Esophagus squamous epithelium (tissue), 5 donors: ENCODE results near the gene TMEM79. TPM values are rescaled to one million over a fixed set of nuclear protein-coding genes. Genes with fewer than 3 reads are reported as not detected.

Experiments
- DNase-seq: peaks from one replicate; lab custom pipeline; 2025; lab: John Stamatoyannopoulos, UW
- H3K27ac ChIP-seq, 4 donors: fragments of 200-600 bp; sonication (generic); one replicate each; pipeline ENCODE4 v1.5.1; 2016 to 2019; ENCODE audit warnings: mild to moderate bottlenecking in 1 of 4
- H3K27me3 ChIP-seq, 4 donors: fragments of 200-600 bp; sonication (generic); 1 replicate in 3 of 4; 2 replicates in 1 of 4; pipeline versions ENCODE4 v1.5.1 to v1.6.0; 2017 to 2021; ENCODE audit warnings: antibody characterized with exemption in 1 of 4
- H3K36me3 ChIP-seq, 3 donors: fragments of 200-600 bp; sonication (generic); one replicate each; pipeline ENCODE4 v1.5.1; 2016 to 2019
- H3K4me1 ChIP-seq, 3 donors: fragments of 200-600 bp; sonication (generic); one replicate each; pipeline ENCODE4 v1.5.1; 2017 to 2019
- H3K4me3 ChIP-seq, 4 donors: fragments of 200-600 bp; sonication (generic); 1 replicate in 3 of 4; 2 replicates in 1 of 4; pipeline ENCODE4 v1.5.1; 2016 to 2019; ENCODE audit warnings: mild to moderate bottlenecking in 2 of 4, moderate library complexity in 1 of 4
- H3K9me3 ChIP-seq, 3 donors: fragments of 200-600 bp; sonication (generic); one replicate each; pipeline ENCODE4 v1.5.1; 2016 to 2019
- POLR2A ChIP-seq, 4 donors: fragments of 450-650 bp; IDR thresholded peaks; one replicate each; pipeline ENCODE4 v1.6.1; 2017; ENCODE audit warnings: antibody characterized with exemption in 4 of 4, mild to moderate bottlenecking in 4 of 4, moderate library complexity in 3 of 4
- WGBS, 2 donors: methylation state at CpG; one replicate each; pipeline ENCODE4 v1.1.5; 2018; 5-methylcytosine and 5-hydroxymethylcytosine counted together
- intact Hi-C: fragments of 100-400 bp; cut with DNase I; formaldehyde crosslinking; loops from one replicate; pipeline ENCODE4 v1.15.0; 2022
- total RNA-seq, 4 donors: library from RNA; depleted of rRNA; stranded (reverse); fragments of >200 nt; gene quantifications; one replicate each; pipeline ENCODE4 v1.1.0, GENCODE V29; 2016
- TF ChIP-seq, protein P1 (sequence below), 6 experiments: fragments of 450-650 bp in 4 of 6; fragments of 200-600 bp in 2 of 6; sonication (generic) in 2 of 6; IDR thresholded peaks; one replicate each; pipeline ENCODE4 v1.5.1; 2016 to 2019; ENCODE audit warnings: antibody characterized with exemption in 6 of 6, mild to moderate bottlenecking in 4 of 6, moderate library complexity in 4 of 6
- donor health status: DM: yes; HTN: yes; CAD: no.

TMEM79 gene
- total RNA-seq, 4 donors from 2014 or later = 64.9 to 140 (median 104) TPM

DNA sequence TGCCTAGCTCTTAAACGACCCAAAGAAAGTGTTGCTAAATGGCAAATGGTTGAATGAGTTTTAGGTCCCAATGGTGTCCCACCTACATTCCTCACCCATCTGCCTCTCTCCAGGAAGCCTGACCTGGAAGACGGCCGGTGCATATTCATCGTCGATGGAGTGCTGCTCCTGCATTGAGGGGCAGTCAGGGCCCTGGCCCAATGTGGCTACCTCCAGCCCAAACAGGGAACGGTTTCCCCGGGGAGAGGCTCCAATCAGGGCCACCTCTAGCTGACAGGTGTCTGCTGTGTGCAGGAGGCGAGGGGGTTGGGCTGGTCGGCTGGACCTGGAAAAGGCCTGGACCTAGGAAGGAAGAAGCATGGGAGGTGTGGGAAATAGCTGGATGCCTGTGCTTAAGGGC lies 9.8 kb downstream of the TMEM79 start:
- Histone ChIP-seq H3K27ac (peak overlapping the region in 1 of 4 donors; percentile 82), H3K4me3 (no peak overlapping the region), H3K27me3 (no peaks in the 10 kb centered on the region), H3K4me1 (peaks cover 16 to 73% (median 31%) of the 10 kb centered on the region in 3 donors), H3K9me3 (no peaks in the 10 kb centered on the region), H3K36me3 (peaks cover 0 to 48% (median 8%) of the 10 kb centered on the region in 3 donors)
- no peak for DNase-seq
- WGBS, 2 donors = 83 to 84% methylated on average over 1 to 6 of the region's 9 CpGs
- intact Hi-C loops = no loop called here
- TF ChIP-seq, protein P1, sequence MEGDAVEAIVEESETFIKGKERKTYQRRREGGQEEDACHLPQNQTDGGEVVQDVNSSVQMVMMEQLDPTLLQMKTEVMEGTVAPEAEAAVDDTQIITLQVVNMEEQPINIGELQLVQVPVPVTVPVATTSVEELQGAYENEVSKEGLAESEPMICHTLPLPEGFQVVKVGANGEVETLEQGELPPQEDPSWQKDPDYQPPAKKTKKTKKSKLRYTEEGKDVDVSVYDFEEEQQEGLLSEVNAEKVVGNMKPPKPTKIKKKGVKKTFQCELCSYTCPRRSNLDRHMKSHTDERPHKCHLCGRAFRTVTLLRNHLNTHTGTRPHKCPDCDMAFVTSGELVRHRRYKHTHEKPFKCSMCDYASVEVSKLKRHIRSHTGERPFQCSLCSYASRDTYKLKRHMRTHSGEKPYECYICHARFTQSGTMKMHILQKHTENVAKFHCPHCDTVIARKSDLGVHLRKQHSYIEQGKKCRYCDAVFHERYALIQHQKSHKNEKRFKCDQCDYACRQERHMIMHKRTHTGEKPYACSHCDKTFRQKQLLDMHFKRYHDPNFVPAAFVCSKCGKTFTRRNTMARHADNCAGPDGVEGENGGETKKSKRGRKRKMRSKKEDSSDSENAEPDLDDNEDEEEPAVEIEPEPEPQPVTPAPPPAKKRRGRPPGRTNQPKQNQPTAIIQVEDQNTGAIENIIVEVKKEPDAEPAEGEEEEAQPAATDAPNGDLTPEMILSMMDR (IDR thresholded peaks at IDR 0.05) = no peak
- no peak for TF ChIP-seq POLR2A (IDR thresholded peaks at IDR 0.05)

DNA sequence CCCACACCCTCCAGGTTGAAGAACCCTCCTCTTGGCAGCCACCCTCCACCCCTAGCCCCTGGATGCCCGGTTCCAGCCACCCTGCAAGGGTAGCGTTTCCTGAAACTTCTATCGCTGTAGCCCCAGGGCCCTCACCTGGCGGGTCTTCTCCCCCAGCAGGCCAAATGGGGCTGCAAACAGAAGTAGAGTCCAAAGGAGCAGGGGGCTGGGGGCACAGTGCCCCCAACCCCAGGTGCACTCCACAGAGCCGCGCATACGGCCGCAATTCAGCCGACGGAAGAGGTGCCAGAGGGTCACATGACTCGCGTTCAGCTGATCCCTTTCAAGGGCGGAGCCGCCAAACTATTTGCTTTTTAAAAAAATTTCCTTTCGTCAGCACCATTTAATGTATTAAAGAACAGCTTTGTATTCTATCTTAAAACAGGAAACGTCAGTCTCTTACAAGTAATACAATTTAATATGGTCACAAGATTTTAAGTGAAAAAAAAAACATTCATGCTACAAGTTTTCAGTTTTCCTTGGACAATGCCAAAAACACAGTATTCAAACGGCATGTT lies 11.3 kb downstream of the TMEM79 start, which contains the start of gene GLMP:
GLMP (minus strand) TSS at position 289 of the 557 bp plus-strand sequence; CDS start at position 255, 34 bp downstream.
- Histone ChIP-seq H3K27me3 (no peaks in the 10 kb centered on the region), H3K4me3 (peak within 1 kb of the TSS; percentile 53 to 76 (median 74)), H3K36me3 (peaks cover 0 to 32% (median 0%) of the 10 kb centered on the region in 3 donors), H3K27ac (peak within 1 kb of the TSS; percentile 55 to 82 (median 76)), H3K9me3 (no peaks in the 10 kb centered on the region), H3K4me1 (peaks cover 16 to 58% (median 25%) of the 10 kb centered on the region in 3 donors)
- no peak for DNase-seq
- TF ChIP-seq, protein P1 (IDR thresholded peaks at IDR 0.05) = no peak
- no peak for TF ChIP-seq POLR2A (IDR thresholded peaks at IDR 0.05)
- 0 to 1% methylated on average over 8 to 10 of the region's 17 CpGs for WGBS, 2 donors
- intact Hi-C loops = no loop called here

DNA sequence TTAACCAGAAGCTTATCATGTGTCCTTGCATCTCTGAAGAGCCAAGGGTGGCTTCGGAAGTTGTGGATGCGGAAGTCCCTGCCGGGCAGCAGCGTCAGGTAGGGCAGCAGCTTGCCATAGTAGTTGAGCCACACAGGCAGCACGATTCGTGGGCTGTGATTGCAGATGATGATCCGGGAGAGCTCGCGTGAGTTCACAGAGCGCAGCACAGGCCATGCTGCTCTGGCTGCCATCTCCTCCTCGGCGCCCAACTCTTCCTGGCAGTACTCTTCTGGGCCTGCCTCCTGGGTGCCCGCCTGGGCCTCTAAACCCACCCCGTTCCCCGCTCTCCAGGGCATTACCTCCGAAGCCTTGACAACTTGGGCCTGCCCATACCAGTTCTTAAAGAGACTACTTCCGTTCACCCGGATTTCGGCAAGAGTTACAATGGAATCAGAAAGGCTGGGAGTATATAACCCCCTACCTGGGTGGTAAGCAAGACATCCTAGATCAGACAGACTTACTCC lies 14.8 kb downstream of the TMEM79 start, which contains the start of gene VHLL:
VHLL (minus strand) TSS at position 456 of the 506 bp plus-strand sequence; CDS start at position 338, 118 bp downstream.
- Histone ChIP-seq H3K36me3 (peaks cover 0 to 8% (median 0%) of the 10 kb centered on the region in 3 donors), H3K9me3 (no peaks in the 10 kb centered on the region), H3K27me3 (no peaks in the 10 kb centered on the region), H3K4me1 (peaks cover 9 to 44% (median 16%) of the 10 kb centered on the region in 3 donors), H3K27ac (no peak within 1 kb of the TSS), H3K4me3 (no peak within 1 kb of the TSS)
- WGBS, 2 donors = 95 to 96% methylated on average over 5 to 17 of the region's 19 CpGs
- DNase-seq = no peak
- TF ChIP-seq POLR2A (IDR thresholded peaks at IDR 0.05) = no peak
- TF ChIP-seq, protein P1 (IDR thresholded peaks at IDR 0.05) = no peak
- intact Hi-C loops = no loop called here

DNA sequence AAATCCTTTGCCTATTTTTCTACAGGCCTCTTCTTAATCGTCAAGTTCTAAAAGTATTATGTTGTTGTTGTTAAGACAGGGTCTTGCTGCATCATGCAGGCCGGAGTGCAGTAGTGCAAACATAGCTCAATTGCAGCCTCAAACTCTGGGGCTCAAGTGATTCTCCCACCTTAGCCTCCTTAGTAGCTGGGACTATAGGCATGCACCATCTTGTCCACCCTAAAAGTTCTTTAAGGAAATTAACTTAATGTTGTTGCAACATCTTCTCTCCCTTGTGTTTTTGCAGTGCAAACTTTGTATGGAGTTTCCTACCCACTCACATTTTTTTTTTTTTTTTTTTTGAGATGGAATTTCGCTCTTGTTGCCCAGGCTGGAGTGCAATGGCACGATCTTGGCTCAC lies 19.1 kb downstream of the TMEM79 start:
- Histone ChIP-seq H3K9me3 (no peaks in the 10 kb centered on the region), H3K27me3 (no peaks in the 10 kb centered on the region), H3K27ac (no peak overlapping the region), H3K4me3 (no peak overlapping the region), H3K36me3 (peaks cover 0 to 44% (median 4%) of the 10 kb centered on the region in 3 donors), H3K4me1 (peaks cover 0 to 21% (median 0%) of the 10 kb centered on the region in 3 donors)
- no peak for DNase-seq
- no peak for TF ChIP-seq POLR2A (IDR thresholded peaks at IDR 0.05)
- TF ChIP-seq, protein P1 (IDR thresholded peaks at IDR 0.05) = no peak
- intact Hi-C loops = no loop called here
- WGBS, 2 donors = 62 to 67% methylated on average over 4 of the region's 4 CpGs

DNA sequence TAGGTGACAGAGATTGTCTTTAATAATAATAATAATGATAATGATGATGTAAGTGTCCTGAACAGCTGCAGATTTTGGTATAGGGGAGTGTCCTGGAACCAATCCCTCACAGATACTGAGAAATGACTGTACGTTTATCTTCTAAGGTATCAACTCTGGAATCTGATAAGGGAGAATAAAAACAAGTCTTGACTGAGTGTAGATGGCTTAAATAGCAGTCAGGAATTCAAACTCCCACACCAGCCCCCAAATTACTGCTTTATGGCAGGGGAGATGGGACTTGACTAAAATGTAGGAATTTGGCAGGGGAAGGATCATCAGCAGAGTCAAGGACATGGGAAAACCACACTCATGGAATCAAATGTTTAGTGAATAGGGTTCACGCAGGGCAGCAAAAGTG lies 21.1 kb downstream of the TMEM79 start:
- 74 to 75% methylated on average over 2 of the region's 2 CpGs for WGBS, 2 donors
- Histone ChIP-seq H3K4me1 (peaks cover 0 to 27% (median 0%) of the 10 kb centered on the region in 3 donors), H3K27me3 (no peaks in the 10 kb centered on the region), H3K9me3 (no peaks in the 10 kb centered on the region), H3K27ac (no peak overlapping the region), H3K36me3 (peaks cover 9 to 64% (median 22%) of the 10 kb centered on the region in 3 donors), H3K4me3 (no peak overlapping the region)
- TF ChIP-seq, protein P1 (IDR thresholded peaks at IDR 0.05) = no peak
- TF ChIP-seq POLR2A (IDR thresholded peaks at IDR 0.05) = no peak
- intact Hi-C loops = no loop called here
- no peak for DNase-seq
